NCI-H524 treated with DMSO at 0.1 percent for 48 hours (cell line): Measurements from ENCODE around the gene VAPB.

Source experiments
- DNase-seq: peaks from one replicate; lab custom pipeline; 2025; lab: John Stamatoyannopoulos, UW

Gene VAPB

DNA sequence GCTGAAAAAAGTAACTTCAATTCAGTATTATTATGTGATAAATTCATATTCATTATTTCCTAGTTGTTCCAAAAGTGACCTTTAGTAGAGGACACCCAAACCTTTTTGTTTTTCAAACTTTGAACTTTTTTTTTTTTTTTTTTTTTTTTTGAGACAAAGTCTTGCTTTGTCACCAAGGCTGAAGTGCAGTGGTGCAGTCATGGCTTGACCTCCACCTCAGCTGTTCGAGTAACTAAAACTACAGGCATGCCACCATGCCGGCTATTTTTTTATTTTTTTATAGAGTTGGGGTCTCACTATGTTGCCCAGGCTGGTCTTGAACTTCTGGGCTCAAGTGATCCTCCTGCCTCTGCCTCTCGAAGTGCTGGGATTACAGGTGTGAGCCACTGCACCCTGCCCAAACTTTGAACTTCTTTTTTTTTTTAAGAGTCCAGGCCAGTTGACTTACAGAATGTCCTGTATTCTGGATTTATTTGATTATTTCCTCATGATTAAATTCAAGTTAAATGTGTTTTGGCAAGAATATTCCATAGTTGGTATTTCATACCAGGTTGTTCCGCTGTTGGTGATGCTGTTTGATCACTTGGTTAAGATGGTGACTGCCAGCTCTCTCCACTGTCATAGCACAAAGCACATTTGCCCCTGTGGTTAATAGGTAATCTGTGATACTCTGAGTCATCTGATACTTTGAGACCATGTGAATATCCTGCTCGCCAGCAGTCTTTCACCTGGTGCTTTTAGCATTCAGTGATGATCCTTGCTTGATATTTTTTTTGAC is 48.0 kb downstream of the VAPB start:
- no peak for DNase-seq

DNA sequence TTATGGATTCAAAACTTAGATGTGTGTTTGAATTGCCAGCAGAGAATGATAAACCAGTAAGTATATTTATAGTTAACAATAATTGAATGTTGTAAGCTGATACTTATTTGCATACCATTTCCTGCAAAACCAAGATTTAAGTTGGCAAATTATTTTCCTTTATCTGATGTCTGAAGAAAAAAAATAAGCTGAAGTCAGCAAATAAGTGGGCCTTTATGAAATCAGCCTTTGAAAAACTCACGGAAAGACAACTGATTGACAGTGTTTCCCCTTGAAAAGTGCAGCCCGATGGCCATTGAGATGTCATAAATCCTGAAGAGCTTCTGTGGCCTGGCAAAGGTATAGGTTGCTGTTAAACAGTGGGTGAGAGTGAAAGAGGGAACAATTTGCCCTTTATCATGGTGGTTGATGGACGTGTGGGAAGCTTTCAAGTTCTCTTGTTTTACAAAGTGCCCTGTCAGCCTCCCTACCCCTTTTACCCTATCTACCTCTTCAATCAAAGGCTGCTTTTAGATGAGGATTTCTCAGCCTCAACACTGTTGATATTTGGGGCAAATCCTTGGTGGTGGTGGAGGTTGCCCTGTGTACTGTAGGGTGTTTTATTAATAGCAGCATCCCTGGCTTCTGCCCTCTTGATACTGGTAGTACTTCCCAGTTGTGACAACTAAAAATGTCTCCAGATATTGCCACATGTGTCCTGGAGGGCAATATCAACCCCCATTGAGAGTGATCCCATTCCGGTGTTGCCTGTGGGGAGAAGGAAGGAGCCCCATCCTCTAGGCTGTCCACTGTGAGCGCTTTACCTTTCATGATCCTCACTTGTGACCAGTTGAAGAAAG is 50.2 kb downstream of the VAPB start:
- no peak for DNase-seq

DNA sequence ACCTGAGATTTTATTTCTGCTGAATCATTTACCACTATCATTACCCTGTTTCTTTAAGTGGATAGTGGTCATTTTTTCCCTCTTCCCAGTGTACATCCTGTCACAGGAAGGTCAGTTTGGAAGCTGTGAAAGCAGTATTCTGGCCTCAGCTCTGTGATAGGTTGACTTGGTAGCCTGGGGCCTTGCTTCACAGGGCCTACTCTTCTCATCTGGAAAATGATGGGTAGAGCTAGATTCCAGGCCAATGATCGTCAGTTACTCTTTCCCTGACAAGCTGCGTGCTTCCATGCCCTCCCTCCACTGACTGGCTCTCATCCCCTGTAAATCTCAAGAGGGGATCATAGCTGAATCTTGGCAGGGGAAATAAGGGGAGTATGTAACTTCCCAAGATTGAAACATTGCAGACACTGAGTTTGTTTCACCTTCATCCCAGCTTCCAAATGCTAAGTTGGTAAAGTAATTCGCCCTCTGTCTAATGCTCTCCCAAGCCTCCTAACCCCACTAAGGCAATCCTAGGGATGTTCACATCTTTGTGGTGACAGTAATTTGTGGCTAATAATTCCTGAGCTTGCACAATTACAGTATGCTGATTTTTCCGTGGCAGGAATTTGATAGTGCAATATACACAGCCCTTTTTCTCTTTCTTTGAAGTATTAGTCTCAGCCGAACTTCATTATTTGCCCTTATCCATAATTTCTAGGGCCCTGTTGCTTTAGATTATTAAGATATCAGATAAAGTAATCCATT is 51.2 kb downstream of the VAPB start:
- no peak for DNase-seq

DNA sequence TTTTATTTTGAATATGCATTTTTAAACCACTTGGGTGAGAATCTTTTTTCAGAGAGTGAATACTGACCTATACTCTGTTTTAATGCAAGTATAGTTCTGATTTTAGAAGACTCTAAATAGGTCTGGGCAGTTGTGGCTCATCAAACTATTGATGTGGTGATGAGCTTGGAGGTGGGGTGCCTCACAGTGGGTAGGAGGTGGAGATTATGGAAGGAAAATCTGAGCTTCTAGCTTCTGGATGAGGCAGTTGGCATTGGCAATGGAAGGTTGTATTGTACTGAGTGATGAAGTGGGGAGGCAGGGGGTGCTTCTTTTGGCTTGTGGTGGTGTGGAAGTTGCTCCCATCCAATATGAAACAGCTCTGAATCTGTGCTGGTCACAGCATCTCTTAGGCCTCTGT is 52.7 kb downstream of the VAPB start:
- DNase-seq, result no peak

DNA sequence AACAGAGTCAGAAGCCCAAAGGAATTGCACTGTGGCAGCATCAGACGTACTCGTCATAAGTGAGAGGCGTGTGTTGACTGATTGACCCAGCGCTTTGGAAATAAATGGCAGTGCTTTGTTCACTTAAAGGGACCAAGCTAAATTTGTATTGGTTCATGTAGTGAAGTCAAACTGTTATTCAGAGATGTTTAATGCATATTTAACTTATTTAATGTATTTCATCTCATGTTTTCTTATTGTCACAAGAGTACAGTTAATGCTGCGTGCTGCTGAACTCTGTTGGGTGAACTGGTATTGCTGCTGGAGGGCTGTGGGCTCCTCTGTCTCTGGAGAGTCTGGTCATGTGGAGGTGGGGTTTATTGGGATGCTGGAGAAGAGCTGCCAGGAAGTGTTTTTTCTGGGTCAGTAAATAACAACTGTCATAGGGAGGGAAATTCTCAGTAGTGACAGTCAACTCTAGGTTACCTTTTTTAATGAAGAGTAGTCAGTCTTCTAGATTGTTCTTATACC is 55.8 kb downstream of the VAPB start:
- DNase-seq, result no peak

DNA sequence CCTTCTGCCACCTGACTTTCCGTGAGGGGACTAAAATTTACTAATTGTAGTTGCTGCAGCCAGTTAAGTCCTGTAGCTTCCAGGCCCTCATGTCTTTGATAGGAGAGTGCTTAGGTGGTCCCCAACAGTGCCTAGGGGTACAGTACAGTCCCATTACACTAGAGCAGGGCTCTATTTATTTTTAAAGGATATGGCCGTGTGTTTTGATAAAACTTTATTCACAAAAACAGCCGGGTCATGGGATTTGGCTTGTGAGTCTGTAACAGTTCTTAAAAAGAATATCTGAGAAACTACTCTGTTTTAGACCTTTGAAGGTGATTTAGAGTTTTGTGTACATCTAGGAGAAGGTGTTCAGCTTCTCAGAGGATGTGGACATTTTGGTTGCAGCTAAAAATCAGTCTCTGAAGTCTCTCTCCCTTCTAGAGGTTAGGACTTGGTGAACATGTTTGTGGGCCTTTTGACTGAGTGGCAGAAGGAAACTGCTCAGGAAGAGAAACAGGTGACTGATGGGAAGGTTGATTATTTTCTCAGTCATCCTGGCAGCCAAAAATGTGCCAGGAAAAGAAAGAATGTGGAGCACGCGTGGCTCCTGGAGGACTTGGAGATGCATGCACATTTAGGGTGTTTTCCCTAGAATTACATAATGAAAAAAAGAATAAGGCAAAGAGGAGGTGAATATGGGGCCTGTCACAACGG is 57.4 kb downstream of the VAPB start:
- DNase-seq, result no peak

DNA sequence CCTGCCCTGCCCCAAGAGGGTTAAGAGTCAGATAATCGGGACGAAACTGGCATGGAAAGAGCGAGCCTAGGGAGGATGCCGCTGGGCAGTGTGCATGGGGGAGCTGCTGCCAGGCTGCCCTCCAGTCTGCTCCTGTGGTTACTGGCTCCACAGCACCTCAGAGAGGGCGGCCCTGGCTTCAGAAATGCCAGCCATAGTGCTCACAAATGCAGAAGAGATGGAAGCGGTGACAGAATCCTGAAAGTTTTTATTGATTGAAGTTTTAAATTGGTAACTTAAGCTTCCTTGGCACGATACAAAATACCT is 57.9 kb downstream of the VAPB start:
- no peak for DNase-seq

DNA sequence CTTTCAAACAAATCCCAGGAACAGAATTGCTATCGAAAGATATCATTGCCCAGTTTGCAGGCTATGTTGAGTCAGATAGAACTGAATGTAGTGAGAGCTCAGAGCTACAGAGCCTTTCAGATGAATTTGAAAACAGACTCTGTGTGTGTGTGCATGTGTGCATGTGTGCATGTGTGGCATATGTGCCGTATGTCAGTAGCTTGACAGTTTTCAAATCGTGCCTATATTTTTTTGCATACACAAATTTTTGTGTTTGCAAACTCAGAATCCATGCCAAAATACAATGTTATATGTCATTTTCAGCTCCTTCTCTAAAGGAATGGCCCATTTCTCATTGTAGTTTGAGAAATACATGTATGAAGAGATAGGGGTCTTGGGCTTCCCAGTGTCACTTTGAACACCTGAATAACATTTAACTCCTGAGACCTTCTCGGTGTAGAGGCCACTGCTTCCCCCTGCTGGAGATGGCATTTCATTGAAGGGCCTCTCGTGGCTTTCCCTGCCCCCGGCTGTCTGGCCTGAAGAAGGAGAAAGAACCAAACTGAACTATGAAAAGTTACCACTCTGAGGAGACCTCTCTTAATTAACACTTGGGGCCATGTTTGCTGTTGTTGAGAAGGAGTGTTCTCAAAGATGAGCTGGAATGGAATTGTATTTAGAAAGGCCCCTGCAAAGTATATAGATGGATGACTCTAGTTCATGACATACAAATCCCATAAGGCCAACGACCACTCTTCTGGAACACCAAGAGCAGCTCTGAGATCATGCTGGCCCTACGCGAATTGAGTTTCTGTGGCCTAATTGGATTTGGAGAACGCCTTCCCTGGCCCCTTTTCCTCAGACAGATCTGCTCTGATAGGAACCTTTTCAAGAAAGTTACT is 58.7 kb downstream of the VAPB start:
- no peak for DNase-seq

DNA sequence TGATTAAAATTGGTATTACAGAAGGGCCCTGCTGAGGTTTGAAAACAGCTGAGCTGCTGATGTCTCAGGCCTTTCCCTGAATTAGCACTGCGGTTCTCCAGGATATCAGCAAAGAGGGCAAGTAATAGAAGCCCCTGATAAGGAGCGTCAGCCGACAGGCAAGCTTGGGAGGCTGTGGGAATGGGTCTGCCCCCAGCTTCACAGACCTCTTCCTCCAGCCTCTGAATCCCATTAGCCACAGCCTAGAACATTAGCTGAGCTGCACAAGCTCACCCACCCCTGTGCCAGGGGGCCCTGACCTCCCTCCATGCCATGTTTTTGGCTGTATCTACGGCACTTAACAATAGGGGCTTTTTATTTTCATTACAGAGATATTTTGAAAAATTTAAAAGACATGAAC is 59.9 kb downstream of the VAPB start:
- DNase-seq, result no peak

DNA sequence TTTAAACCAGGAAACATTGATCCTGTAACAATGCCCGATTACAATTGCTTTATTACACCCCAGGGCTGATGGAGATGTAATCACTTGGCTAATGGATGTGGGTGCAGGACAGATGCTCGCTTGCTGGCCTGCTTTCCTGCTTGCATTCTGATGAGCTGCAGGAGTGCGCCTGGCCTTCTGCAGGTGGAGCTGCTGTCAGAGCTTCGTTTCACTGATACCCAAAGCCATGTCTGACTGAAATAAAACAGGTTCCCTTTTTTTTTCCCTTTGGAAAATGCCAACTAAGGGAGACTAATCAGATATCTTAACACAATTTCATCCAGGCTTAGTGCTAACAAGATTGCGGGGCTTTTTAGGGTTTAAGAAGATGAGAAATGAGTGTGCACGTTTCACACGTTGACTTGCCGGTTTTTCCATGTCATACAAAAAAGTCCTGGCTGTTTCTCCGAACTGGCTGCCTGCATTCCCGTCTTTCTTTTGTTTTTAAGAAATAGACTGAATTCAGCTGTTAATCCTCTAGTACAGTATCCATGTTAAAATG is 60.7 kb downstream of the VAPB start:
- no peak for DNase-seq

DNA sequence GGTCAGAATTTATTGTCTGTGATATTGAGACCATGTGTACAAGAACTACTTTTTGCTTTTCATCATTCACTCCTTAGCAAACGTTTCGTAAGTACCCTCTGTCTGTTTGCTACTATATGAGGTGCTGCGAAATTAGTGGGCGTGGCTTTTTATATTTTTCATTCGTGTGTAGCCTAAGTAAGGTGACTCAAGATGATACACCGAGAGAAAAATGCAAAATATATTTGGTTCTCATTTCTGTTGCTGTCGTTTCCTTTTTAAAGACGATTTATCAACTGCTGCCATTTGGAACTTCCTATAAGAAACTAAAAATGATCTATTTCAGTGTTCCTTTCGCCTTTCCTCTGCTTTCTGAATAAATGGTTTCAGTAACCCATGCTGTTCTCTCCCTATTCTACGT is 61.2 kb downstream of the VAPB start:
- no peak for DNase-seq

DNA sequence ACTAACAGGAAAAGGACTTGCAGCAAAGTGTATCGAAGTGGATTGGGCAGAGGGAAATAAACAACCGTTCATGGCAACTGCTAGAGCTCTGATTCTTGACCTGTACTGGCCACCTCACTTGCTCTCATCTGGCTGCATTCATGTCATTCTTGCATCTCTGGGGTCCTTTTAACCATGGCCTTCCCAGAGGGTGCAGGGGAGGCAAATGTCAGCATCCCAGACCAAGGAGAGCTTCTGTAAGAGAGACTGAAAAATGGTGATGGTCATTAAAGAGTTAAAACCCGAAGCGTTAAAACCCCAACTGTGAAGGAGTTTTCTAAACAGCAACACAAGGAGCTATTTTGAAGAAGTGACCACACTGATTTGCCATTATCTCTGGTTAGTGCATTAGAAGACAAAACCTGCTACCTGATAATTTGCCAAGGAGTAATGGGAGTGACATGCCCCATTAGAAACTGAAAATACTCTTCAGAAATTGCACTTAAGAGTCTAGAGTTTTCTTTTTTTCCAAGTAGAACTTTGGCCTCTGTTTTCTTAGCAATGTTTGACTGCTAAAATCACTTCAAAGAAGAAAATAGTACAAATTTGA is 63.7 kb downstream of the VAPB start:
- DNase-seq, result no peak

DNA sequence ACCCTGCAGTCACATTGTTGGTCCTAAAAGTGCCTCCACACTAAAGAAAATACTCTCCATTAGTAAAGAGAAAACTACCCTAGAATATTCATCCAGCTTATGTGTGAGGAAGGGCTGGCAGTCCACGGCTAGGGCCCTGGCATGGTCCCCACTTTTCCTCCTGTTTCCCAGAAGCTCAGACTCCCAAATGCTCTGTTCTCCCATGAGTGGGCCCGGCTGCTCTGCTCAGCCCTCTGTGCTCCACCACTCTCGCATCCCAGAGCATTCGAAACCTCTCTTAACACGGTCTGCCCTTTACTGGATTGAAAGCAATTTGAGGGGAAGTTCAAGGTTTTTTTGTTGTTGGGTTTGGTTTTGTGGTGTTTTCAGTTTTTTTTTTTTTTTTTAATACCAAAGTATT is 64.4 kb downstream of the VAPB start:
- DNase-seq, result no peak

DNA sequence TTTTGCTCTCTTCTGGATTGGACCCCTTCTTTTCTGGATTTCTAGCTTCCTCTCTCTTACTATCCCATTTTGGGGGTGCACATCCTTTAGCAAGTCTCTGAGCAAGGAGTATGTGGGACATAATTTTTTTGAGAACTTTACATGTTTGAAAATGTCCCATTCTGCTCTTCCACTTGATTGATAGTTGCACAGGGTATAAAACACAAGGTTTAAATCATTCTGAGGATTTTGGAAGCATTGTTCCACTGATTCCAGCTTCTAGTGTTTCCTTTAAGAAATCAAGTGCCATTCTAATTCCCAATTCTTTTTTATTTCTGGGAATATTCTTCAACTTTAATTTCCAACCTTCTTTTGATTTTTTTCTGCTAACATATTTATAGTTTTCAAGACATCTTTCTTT is 65.4 kb downstream of the VAPB start:
- no peak for DNase-seq

DNA sequence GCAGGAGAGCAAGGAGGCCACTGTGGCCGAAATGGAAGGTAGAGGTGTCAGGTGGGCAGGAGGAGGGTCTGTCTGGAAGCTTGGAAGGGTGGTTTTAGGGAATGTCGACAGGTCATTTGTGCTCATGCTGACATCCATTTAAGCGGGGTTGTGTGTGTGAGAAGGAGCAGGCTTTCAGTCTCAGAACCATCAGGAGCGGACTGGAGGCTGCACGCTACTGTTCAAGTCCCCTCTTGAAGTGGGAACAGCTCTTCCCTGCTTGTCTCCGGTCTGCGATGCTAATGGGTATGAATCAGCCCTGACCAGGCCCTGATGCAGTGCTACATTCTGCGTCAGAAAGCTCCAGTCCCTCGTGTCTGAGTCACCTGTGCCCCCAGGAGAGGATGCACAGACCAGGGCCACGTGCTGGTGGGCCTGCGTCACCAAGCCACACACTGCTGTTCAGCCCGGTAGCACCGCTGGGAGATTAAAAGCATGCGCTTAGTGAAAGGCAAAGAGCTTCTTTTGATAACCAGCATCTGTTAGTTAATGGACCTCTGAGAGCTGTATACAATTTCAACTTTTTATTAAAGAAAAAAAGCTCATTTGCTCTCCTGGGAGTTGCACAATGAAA is 68.2 kb downstream of the VAPB start:
- DNase-seq, result no peak

DNA sequence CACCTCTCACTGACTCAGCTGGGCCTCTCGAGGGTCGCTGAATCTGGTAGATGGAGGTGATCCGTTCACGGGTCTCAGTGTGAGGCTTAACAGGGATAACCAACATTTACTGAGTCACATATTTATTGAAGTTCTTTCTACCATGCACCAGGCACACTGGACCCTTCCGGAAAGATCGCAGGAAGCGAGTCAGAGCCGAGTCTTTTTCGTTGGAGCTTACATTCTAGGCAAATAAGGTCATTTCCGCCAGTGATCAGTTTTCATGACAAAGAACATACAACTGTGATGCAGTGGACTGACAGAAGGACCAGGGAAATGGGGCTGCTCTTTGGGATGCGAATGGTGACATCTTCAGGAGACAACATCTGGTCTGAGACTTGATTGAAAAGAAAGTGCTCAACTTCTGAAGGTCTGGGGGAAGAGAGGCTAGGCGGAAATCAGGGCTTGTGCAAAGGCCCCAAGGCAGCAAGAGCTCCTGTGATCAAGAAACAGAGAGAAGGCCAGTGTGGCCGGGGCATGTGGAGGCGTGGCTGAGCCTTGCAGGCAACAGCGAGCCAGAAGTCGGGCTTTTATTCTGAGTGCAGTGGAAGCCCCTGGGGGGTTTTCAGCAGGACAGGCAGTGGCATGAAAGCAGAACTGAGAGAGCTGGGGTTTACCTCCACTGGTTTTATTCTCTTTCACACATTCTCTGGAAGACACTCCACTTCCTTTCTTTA is 69.5 kb downstream of the VAPB start:
- DNase-seq, result no peak

DNA sequence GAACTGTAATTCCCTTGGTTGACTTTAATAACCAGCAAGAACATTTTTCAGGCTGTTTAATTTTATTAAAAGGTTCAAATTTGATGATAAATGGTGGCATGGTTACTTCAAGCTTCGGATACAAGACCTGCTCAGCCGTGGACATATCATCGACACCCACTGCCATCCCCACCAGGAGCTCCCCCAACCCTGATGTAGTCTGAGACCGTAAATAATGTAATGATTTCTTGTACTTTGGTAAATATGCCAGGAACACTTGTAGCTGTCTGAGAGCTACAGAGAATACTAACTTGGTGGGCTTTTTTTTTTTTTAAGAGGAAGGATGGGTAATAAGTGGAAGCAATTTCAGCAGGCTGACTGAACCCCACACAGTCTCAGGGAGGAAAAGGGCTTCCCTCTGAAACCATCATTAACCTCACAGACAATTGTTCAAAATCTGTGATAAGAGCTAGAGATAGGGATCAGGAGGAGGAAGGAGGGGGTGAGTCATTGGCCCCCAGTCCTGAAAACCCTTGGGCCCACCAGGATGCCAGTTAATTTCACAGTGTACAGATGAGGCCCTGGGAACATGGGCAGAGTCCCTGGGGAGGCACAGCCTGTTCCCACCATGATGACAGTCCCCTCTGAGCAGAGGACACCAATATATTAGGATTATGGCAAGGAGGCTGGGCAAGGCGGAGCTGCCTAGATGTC is 70.2 kb downstream of the VAPB start:
- DNase-seq, result no peak

DNA sequence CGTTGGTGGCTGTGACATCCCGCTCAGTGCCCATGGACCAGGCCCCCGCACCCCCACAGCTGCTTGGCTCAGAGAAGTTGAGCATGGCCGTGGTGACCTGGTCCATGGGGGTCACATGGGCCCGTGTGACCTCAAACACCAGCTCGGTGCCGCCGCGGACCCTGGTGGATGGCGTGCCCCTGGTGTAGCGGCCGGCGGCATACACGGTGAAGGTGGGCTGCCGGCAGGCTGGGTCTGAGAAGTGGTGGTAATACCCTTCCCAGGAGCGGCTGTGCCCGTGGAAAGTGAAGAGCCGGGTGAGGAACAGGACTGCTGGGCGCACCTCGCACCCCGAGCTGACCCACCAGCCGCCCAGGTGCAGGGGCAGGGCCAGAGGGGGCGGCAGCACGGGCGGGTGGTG is 72.1 kb downstream of the VAPB start:
- DNase-seq, result no peak

DNA sequence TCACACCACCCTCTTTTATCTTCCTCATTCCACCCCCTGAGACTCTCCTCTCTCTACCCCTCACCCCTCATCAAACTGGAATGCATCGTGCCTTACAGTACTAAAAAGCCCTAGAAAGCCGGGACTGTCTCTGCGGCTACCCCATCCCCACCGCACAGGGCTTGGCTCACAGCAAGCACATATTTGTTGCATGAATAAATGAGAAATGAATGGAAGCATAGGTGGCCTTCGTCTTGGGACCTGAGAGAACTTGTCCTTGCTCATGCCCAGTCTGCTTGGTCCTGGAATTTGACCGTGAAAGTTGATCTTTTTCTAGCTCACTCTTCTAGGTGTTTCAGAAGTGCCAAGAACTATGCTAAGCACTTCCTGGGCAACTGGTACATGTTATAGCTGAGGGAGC is 72.9 kb downstream of the VAPB start:
- no peak for DNase-seq
